Upper lobe of left lung (tissue), 6 donors: Measurements from ENCODE around the gene COL20A1. TPM values are rescaled to one million over a fixed set of nuclear protein-coding genes. Genes with fewer than 3 reads are reported as not detected.

Experiments used
- ATAC-seq, 2 donors: fragments of 200-7000 bp; cut with Tn5 transposase; one replicate each; pipeline ENCODE4 v1.9.1; 2022; ENCODE audit warnings: mild to moderate bottlenecking in 2 of 2, moderate library complexity in 2 of 2; ENCODE audit not compliant: low FRiP score in 2 of 2
- DNase-seq, 2 donors: peaks; one replicate each; pipeline ENCODE4 v3.0.0-alpha.2; 2019 to 2020
- H3K27ac ChIP-seq, 4 donors: fragments of 200-600 bp; sonication (generic); one replicate each; pipeline ENCODE4 v1.5.1; 2016 to 2019
- H3K27me3 ChIP-seq, 4 donors: fragments of 200-600 bp; sonication (generic); one replicate each; pipeline ENCODE4 v1.5.1; 2017 to 2019
- H3K36me3 ChIP-seq, 4 donors: fragments of 200-600 bp; sonication (generic); one replicate each; pipeline ENCODE4 v1.5.1; 2016 to 2019
- H3K4me1 ChIP-seq, 4 donors: fragments of 200-600 bp; sonication (generic); one replicate each; pipeline ENCODE4 v1.5.1; 2018 to 2019
- H3K4me3 ChIP-seq, 4 donors: fragments of 200-600 bp; sonication (generic); one replicate each; pipeline ENCODE4 v1.5.1; 2017 to 2019; ENCODE audit warnings: mild to moderate bottlenecking in 2 of 4, moderate library complexity in 1 of 4
- H3K9me3 ChIP-seq, 4 donors: fragments of 200-600 bp; sonication (generic); one replicate each; pipeline ENCODE4 v1.5.1; 2018 to 2019
- CTCF ChIP-seq, 6 experiments: fragments of 450-650 bp in 4 of 6; fragments of 200-600 bp in 2 of 6; sonication (generic) in 2 of 6; IDR thresholded peaks; one replicate each; pipeline ENCODE4 v1.5.1; 2016 to 2019; ENCODE audit warnings: antibody characterized with exemption in 6 of 6
- EP300 ChIP-seq, 4 donors: sonication (generic); formaldehyde crosslinking; IDR thresholded peaks; one replicate each; pipeline ENCODE4 v1.5.1; 2017; ENCODE audit warnings: antibody characterized with exemption in 4 of 4, control low read depth in 2 of 4
- POLR2A ChIP-seq, 4 donors: fragments of 450-650 bp; IDR thresholded peaks; one replicate each; pipeline ENCODE4 v1.5.1; 2016 to 2017; ENCODE audit warnings: antibody characterized with exemption in 4 of 4, mild to moderate bottlenecking in 2 of 4
- POLR2AphosphoS5 ChIP-seq, 2 donors: sonication (generic); formaldehyde crosslinking; IDR thresholded peaks; one replicate each; pipeline ENCODE4 v1.5.1; 2017; ENCODE audit warnings: antibody characterized with exemption in 2 of 2
- WGBS, 2 donors: methylation state at CpG; one replicate each; pipeline ENCODE4 v1.1.5; 2017 to 2018; 5-methylcytosine and 5-hydroxymethylcytosine counted together
- total RNA-seq, 6 donors: library from RNA; depleted of rRNA in 4 of 6; stranded (reverse); fragments of >200 nt in 4 of 6; gene quantifications; one replicate each; pipeline versions ENCODE4 v1.1.0 to v1.2.1, GENCODE V29; 2016 to 2021
- donor health status: DM: no; HTN: no; CAD: no; lungs with moderate emphysema.
- donor health status: DM: no; HTN: yes; CAD: no; lungs with severe emphysema.

The COL20A1 gene
- total RNA-seq, 6 donors from 2014 or later = 0.03 TPM; not detected in 5

- H3K27me3 ChIP-seq = no peaks in the 10 kb centered on the region
- peaks cover 4 to 53% (median 40%) of the 10 kb centered on the region in 4 donors for H3K36me3 ChIP-seq
- TF ChIP-seq POLR2AphosphoS5 (IDR thresholded peaks at IDR 0.05) (no peak), POLR2A (IDR thresholded peaks at IDR 0.05) (no peak), CTCF (IDR thresholded peaks at IDR 0.05) (no peak), EP300 (IDR thresholded peaks at IDR 0.05) (no peak)
- H3K4me3 ChIP-seq = no peak overlapping the region
- WGBS, 2 donors = 89% methylated on average over 12 to 25 of the region's 25 CpGs
- DNase-seq = peak in 1 of 2 donors; percentile 71
- no peak for ATAC-seq
- no peak overlapping the region for H3K27ac ChIP-seq
- H3K4me1 ChIP-seq = peaks cover 0 to 6% (median 2%) of the 10 kb centered on the region in 4 donors
- no peaks in the 10 kb centered on the region for H3K9me3 ChIP-seq
These were observed 3.5 kb upstream of the COL20A1 start for GRCh38 chr20:63289311-63290135.

- peak in 1 of 2 donors; percentile 62 for DNase-seq
- no peaks in the 10 kb centered on the region for H3K9me3 ChIP-seq
- no peak overlapping the region for H3K27ac ChIP-seq
- H3K4me3 ChIP-seq = no peak overlapping the region
- TF ChIP-seq POLR2A (IDR thresholded peaks at IDR 0.05) = no peak
- no peak for TF ChIP-seq EP300 (IDR thresholded peaks at IDR 0.05)
- TF ChIP-seq POLR2AphosphoS5 (IDR thresholded peaks at IDR 0.05) = no peak
- no peak for TF ChIP-seq CTCF (IDR thresholded peaks at IDR 0.05)
- peaks cover 4 to 46% (median 36%) of the 10 kb centered on the region in 4 donors for H3K36me3 ChIP-seq
- ATAC-seq = no peak
- no peaks in the 10 kb centered on the region for H3K27me3 ChIP-seq
- peaks cover 0 to 6% (median 2%) of the 10 kb centered on the region in 4 donors for H3K4me1 ChIP-seq
- WGBS, 2 donors = 85 to 92% methylated on average over 8 to 16 of the region's 17 CpGs
These were observed 2.8 kb upstream of the COL20A1 start for GRCh38 chr20:63290136-63290676.

- WGBS, 2 donors = 45 to 89% methylated on average over 2 to 17 of the region's 26 CpGs
- H3K27me3 ChIP-seq = peaks cover 0 to 4% (median 0%) of the 10 kb centered on the region in 4 donors
- H3K36me3 ChIP-seq = peaks cover 4 to 40% (median 31%) of the 10 kb centered on the region in 4 donors
- TF ChIP-seq POLR2A (IDR thresholded peaks at IDR 0.05) (no peak), EP300 (IDR thresholded peaks at IDR 0.05) (no peak), CTCF (IDR thresholded peaks at IDR 0.05) (peak; percentile 56 to 84 (median 74))
- H3K9me3 ChIP-seq = no peaks in the 10 kb centered on the region
- peaks cover 0 to 6% (median 2%) of the 10 kb centered on the region in 4 donors for H3K4me1 ChIP-seq
- ATAC-seq = peak; percentile 27 to 53
- no peak overlapping the region for H3K27ac ChIP-seq
- peak; percentile 39 to 92 for DNase-seq
- H3K4me3 ChIP-seq = no peak overlapping the region
These were observed 2.1 kb upstream of the COL20A1 start for GRCh38 chr20:63290677-63291472.

- ATAC-seq = no peak
- Histone ChIP-seq H3K4me1 (peaks cover 0 to 6% (median 2%) of the 10 kb centered on the region in 4 donors), H3K27ac (no peak overlapping the region), H3K27me3 (peaks cover 0 to 9% (median 0%) of the 10 kb centered on the region in 4 donors), H3K4me3 (no peak overlapping the region), H3K9me3 (no peaks in the 10 kb centered on the region), H3K36me3 (peaks cover 4 to 30% (median 22%) of the 10 kb centered on the region in 4 donors)
- TF ChIP-seq POLR2A (IDR thresholded peaks at IDR 0.05) (no peak), CTCF (IDR thresholded peaks at IDR 0.05) (no peak), POLR2AphosphoS5 (IDR thresholded peaks at IDR 0.05) (no peak), EP300 (IDR thresholded peaks at IDR 0.05) (no peak)
- 72 to 80% methylated on average over 5 to 9 of the region's 10 CpGs for WGBS, 2 donors
- DNase-seq = peak in 1 of 2 donors; percentile 66
These were observed 1.2 kb upstream of the COL20A1 start for GRCh38 chr20:63291811-63292210.
